ENCODE data around the gene HOXD12. TPM values are rescaled to one million over a fixed set of nuclear protein-coding genes. Genes with fewer than 3 reads are reported as not detected.

The HOXD12 gene
- total RNA-seq, 1 donor from 2014 or later, result not detected

GRCh38 chr2:176101842-176102241 is 2.2 kb downstream of the HOXD12 start:
- TF ChIP-seq CTCF (IDR thresholded peaks at IDR 0.05), result no peak
- no peak for DNase-seq
- H3K36me3 ChIP-seq, result no peaks in the 10 kb centered on the region
- H3K27ac ChIP-seq, result no peak overlapping the region
- peaks cover 100% of the 10 kb centered on the region for H3K27me3 ChIP-seq
- ATAC-seq, result no peak
- no peaks in the 10 kb centered on the region for H3K9me3 ChIP-seq
- intact Hi-C loops (cut with DNase I), result no loop called here
- peaks cover 9% of the 10 kb centered on the region for H3K4me1 ChIP-seq
- H3K4me3 ChIP-seq, result no peak overlapping the region

- TF ChIP-seq CTCF (IDR thresholded peaks at IDR 0.05), result no peak
- Histone ChIP-seq H3K4me3 (no peak overlapping the region), H3K4me1 (peaks cover 3% of the 10 kb centered on the region), H3K27me3 (peaks cover 99% of the 10 kb centered on the region), H3K9me3 (no peaks in the 10 kb centered on the region), H3K36me3 (no peaks in the 10 kb centered on the region), H3K27ac (no peak overlapping the region)
- intact Hi-C loops (cut with DNase I), result no loop called here
- DNase-seq (no peak), ATAC-seq (no peak)
Observed at GRCh38 chr2:176102309-176102866, 2.8 kb downstream of the HOXD12 start.

GRCh38 chr2:176103194-176103593 is 3.6 kb downstream of the HOXD12 start:
- Histone ChIP-seq H3K27me3 (peaks cover 98% of the 10 kb centered on the region), H3K36me3 (no peaks in the 10 kb centered on the region), H3K27ac (no peak overlapping the region), H3K4me1 (no peaks in the 10 kb centered on the region), H3K4me3 (no peak overlapping the region), H3K9me3 (no peaks in the 10 kb centered on the region)
- no peak for ATAC-seq
- DNase-seq, result no peak
- intact Hi-C loops (cut with DNase I), result no loop called here
- TF ChIP-seq CTCF (IDR thresholded peaks at IDR 0.05), result no peak

GRCh38 chr2:176103742-176104315 is 4.2 kb downstream of the HOXD12 start:
- Histone ChIP-seq H3K4me1 (no peaks in the 10 kb centered on the region), H3K4me3 (no peak overlapping the region), H3K27me3 (peaks cover 98% of the 10 kb centered on the region), H3K36me3 (no peaks in the 10 kb centered on the region), H3K9me3 (no peaks in the 10 kb centered on the region), H3K27ac (no peak overlapping the region)
- ATAC-seq (no peak), DNase-seq (no peak)
- TF ChIP-seq CTCF (IDR thresholded peaks at IDR 0.05), result no peak
- intact Hi-C loops (cut with DNase I), result no loop called here

- TF ChIP-seq CTCF (IDR thresholded peaks at IDR 0.05), result no peak
- Histone ChIP-seq H3K27ac (no peak overlapping the region), H3K36me3 (no peaks in the 10 kb centered on the region), H3K9me3 (no peaks in the 10 kb centered on the region), H3K4me1 (no peaks in the 10 kb centered on the region), H3K4me3 (no peak overlapping the region), H3K27me3 (peaks cover 98% of the 10 kb centered on the region)
- DNase-seq (no peak), ATAC-seq (no peak)
- intact Hi-C loops (cut with DNase I), result no loop called here
Observed at GRCh38 chr2:176104316-176105077, 4.9 kb downstream of the HOXD12 start.
